HG03521 (cell line): ENCODE data around the gene GHR.

Experiments used
- ATAC-seq: cut with Tn5 transposase; IDR thresholded peaks from one replicate; pipeline ENCODE4 v1.9.1; 2021; ENCODE audit warnings: mild to moderate bottlenecking, moderate library complexity; ENCODE audit not compliant: unreplicated experiment

The GHR gene

DNA sequence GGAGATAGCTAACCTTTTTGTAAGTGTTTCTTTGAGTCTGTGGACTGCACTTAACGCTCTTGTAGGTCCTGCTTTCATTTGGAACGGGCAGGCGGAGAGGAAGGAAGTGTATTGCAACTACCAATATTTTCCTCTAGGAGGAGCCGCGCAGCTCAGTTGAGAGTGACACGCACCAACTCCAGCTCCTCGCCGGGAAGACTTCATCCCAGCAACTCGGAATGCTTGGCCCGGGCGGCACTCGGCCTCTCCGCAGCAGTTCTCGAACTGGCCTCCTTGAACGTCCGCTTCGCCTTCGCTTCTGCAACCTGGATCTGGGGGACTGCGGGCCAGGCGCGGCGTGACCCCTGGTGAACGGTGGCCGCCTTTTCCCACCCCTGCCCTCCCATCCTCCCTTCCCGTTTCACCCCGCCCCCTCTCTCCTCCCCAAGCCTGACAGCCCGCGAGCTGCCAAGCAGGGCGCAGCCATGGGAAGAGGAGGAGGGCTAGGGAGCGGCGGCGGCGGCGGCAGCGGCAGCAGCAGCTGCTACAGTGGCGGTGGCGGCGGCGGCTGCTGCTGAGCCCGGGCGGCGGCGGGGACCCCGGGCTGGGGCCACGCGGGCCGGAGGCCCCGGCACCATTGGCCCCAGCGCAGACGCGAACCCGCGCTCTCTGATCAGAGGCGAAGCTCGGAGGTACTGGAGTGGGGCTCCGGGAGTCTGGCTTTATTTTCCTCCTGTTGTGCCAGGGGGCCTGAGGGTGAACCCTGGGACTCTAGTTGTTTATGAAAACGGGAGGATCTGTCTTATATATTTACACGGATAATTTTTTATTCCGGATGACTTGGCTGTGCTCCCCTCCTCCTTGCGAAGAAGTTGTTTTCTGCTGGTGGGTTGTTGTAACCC lies at the start of gene GHR:
Gene GHR (plus strand): TSS at position 155 of the 881 bp plus-strand sequence. CDS start 142,436 bp downstream, outside the sequence.
- ATAC-seq, result peak; percentile 80

- ATAC-seq, result no peak
Measured at GRCh38 chr5:42374679-42375273, 48.5 kb upstream of the GHR start.

DNA sequence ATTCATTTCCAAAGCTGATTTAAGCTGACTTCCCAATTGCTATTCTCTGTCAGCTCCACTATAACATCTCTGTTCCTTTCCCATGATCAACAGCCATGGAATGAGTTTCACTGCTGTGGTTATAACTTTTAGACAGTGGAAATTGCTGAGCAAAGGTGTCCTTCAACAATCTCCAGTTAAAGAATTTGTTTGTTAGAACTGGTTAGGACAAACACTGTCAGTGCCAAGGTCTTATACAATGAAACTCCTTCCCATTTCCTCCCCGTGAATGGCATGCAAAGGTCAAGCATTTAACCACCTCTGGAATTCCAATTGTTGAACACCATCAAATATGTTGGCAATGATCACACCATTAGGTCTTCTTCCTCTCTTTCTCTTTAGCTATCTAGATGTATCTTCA lies 45.7 kb upstream of the GHR start:
- no peak for ATAC-seq

GRCh38 chr5:42381973-42382372 lies 41.3 kb upstream of the GHR start:
- ATAC-seq, result no peak

GRCh38 chr5:42387563-42387962 lies 35.7 kb upstream of the GHR start:
- ATAC-seq, result no peak

- ATAC-seq, result no peak
Measured at GRCh38 chr5:42390115-42390514, 33.1 kb upstream of the GHR start.

- ATAC-seq, result no peak
Measured at GRCh38 chr5:42392917-42393316, 30.3 kb upstream of the GHR start.

- no peak for ATAC-seq
Measured at GRCh38 chr5:42396111-42396510, 27.1 kb upstream of the GHR start.

DNA sequence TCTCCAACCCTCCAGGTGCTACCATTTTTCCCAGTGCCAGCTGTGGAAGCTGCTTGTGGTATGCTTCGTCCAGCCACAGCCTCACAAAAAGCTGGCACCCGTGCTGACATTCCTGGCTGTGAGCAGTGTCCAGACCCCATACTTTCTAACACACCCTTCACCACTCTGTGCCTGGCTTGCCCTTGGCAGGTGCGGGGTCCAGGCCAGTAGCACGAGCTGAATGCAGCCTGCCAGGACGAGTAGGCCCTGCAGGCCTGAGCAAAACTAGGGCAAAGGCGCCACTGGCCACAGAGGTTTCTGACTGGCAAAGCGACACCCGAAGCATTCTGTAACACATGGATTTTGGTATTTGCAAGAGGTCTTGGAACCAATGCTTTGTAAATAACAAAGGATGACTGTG lies 26.0 kb upstream of the GHR start:
- ATAC-seq, result no peak

DNA sequence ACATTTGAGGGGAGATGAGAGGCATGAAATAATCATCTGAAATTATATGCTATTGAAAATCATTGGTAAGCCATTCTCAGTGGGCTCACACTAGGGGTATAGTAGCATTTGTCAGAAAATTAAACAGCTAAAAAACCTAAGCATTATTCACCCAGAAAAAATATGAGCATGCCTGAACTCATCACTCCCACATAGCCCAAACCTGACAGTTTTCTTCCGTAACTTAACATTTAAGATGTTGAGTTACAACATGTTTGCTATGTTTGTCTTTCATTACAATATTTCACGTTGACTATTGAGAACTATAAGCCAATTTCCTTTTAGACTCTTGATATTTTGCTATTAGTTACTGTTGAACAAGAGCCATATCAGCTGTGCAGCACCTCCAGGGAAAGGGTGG lies 23.5 kb upstream of the GHR start:
- no peak for ATAC-seq

- no peak for ATAC-seq
Measured at GRCh38 chr5:42400474-42400873, 22.8 kb upstream of the GHR start.

- ATAC-seq, result no peak
Measured at GRCh38 chr5:42403236-42403635, 20.0 kb upstream of the GHR start.

GRCh38 chr5:42404366-42404765 lies 18.9 kb upstream of the GHR start:
- ATAC-seq, result no peak

DNA sequence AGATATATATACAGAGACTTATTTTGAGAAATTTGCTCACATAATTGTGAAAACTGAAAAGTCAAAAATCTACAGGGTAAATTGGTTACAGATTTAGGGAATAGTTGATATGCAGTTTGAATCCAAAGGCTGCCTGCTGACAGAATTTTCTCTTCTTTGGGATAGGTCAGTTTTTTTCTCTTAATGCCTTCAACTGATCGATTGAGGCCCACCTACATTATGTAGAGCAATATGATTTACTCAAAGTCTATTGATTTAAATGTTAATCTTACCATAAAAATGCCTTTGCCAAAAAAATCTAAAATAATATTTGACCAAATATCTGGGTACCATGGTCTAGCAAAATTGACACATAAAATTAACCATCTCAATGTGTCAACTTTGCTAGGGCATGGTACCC lies 3.9 kb upstream of the GHR start:
- ATAC-seq, result no peak

DNA sequence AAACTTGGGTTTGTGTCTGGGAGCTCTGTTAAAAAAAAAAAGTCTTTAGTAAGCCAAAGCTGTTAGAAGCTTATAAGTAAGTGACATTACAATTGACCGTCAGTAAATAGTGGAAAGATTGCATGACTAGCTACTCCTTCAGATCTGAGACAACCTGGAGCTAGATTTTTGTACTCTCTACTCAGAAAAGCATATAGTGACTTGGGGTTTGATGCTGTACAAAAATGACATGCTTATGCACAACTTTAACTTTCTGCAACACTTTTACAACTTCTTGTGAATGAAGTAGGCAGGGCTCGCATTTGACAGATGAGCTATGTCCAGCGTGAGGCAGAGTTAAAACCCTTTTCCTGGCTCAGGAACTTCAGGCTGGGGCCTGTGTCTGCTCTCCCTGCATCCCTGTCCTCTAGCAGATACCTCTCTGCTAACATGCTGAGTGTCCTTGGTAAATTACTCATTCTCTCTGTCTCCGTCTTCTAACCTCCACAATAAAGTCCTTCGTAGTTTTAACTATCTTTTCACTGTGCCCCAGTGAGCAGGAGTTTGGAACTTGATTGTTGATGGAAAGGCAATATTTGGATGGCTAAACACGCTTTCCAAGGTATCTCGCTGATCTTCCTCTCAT lies 471 bp upstream of the GHR start:
- ATAC-seq, result no peak

GRCh38 chr5:42426016-42426415 lies 2.8 kb downstream of the GHR start:
- ATAC-seq, result no peak

DNA sequence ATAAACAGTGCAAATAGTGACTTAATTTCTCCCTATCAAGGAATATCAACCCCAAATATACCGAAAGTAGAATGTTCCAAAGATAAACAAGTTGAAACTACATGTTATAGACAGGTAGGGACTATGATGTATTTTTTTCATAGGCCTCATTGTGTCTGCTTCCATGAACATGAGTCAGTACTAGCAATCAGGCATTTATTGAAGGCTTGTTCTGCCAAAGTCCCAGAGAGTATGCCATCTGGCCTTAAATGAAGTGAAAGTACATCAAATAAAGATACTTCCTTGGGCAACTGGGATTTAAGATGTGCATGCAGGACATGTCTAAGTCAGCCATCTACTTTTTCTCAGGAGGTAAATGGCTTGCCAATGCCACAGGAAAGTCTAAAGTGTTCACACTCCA lies 6.5 kb downstream of the GHR start:
- ATAC-seq, result no peak

- ATAC-seq, result no peak
Measured at GRCh38 chr5:42434047-42434724, 10.9 kb downstream of the GHR start.

DNA sequence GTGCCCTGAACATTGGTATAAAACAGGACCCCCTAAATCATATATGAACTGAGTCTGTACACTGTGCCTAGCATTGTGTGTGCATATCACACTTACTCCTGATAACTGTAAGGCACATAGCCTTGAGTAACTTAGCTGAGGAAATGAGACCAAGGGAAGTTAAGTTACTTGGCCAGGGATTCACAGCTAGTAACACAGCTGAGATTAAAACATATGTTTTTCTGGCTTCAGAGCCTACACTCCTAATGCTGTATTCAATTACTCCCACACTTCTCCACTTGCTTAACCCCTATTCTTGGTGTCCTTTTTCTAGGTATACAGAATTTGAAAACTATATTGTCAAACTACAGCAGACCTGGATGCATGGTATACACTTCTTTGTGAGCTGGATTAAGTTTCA lies 12.8 kb downstream of the GHR start:
- ATAC-seq, result no peak

GRCh38 chr5:42454216-42454995 lies 31.2 kb downstream of the GHR start:
- ATAC-seq, result no peak

DNA sequence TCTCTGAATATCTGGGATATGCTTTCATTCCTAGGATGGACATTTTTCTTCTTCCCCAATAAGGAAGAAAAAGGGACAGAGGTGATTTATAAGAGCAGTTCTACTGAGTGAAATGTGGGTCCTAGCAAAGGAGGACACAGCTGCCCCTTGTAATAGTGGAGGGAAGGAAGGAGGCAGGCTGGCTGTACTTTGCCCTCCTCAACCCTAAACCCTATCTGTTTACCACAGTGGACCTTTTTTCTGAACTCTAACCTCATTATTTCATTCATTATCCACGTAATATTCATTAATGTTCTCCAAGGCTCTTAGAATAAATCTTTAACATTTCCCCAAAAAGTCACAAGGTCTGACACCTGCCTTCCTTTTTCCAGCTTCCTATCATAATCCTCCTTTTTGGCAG lies 37.8 kb downstream of the GHR start:
- ATAC-seq, result no peak
